Left lung (tissue), 14 donors: Measurements from ENCODE around the gene DEFB113. TPM values are rescaled to one million over a fixed set of nuclear protein-coding genes. Genes with fewer than 3 reads are reported as not detected.

Experiments used
- ATAC-seq: fragments of 200-7000 bp; cut with Tn5 transposase; one replicate; pipeline ENCODE4 v1.9.1; 2020; ENCODE audit warnings: moderate library complexity
- DNase-seq, 4 donors: peaks; one replicate each; pipeline ENCODE4 v3.0.0-alpha.2; 2013 to 2020
- H3K27ac ChIP-seq, 2 donors: fragments of 200-600 bp; sonication (generic) in 1 of 2; one replicate each; pipeline versions ENCODE4 v1.5.0 to v1.8.0; 2020 to 2021
- H3K27me3 ChIP-seq, 2 donors: fragments of 200-600 bp; sonication (generic) in 1 of 2; one replicate each; pipeline versions ENCODE4 v1.5.0 to v1.8.0; 2020 to 2021
- H3K36me3 ChIP-seq, 2 donors: fragments of 200-600 bp; sonication (generic) in 1 of 2; one replicate each; pipeline versions ENCODE4 v1.5.0 to v1.8.0; 2020 to 2021
- H3K4me1 ChIP-seq, 2 donors: fragments of 200-600 bp; one replicate each; pipeline ENCODE4 v1.8.0; 2021
- H3K4me3 ChIP-seq, 2 donors: fragments of 200-600 bp; sonication (generic) in 1 of 2; one replicate each; pipeline versions ENCODE4 v1.5.0 to v1.8.0; 2020 to 2021; ENCODE audit warnings: mild to moderate bottlenecking in 1 of 2
- H3K9me3 ChIP-seq, 2 donors: fragments of 200-600 bp; sonication (generic) in 1 of 2; one replicate each; pipeline versions ENCODE4 v1.5.0 to v1.8.0; 2020 to 2021
- CTCF ChIP-seq, 2 donors: fragments of 200-600 bp; sonication (generic) in 1 of 2; IDR thresholded peaks; one replicate each; pipeline versions ENCODE4 v1.5.0 to v1.8.0; 2021; ENCODE audit warnings: antibody characterized with exemption in 2 of 2
- intact Hi-C, 2 donors: fragments of 100-400 bp; cut with DNase I; formaldehyde crosslinking; loops; one replicate each; pipeline versions ENCODE4 v1.11.2 to v1.14.2; 2022
- long read RNA-seq, 12 donors: library from polyadenylated mRNA in 2 of 12; unstranded in 2 of 12; transcript quantifications; one replicate each; pipeline ENCODE4 v2.0.0 and lab custom pipeline, GENCODE V29; 2019 to 2026
- polyA plus RNA-seq, 6 donors: library from polyadenylated mRNA; unstranded; fragments of 120-200 nt; gene quantifications; one replicate each; pipeline ENCODE4 v1.2.1, GENCODE V29; 2013; ENCODE audit not compliant: insufficient read length in 6 of 6
- total RNA-seq, 2 donors: library from RNA; stranded (reverse); fragmentation: NEBNext Ultra II Directional; extraction: Animal tissue kit (Norgen Biotek cat#: 25700); gene quantifications; one replicate each; pipeline ENCODE4 v1.2.1, GENCODE V29; 2021
- donor health status: DM: no; HTN: yes; CAD: no.
- donor health status: DM: no; HTN: no; CAD: no.

The DEFB113 gene
- total RNA-seq, result not detected
- polyA plus RNA-seq, result not detected
- long read RNA-seq, donor 1, result 0 reads
- long read RNA-seq, donor 2, result 0 reads
- long read RNA-seq, donor 3, result 0 reads
- long read RNA-seq, donor 4, result 0 reads
- long read RNA-seq, donor 5, result 0 reads
- long read RNA-seq, donor 6, result 0 reads
- long read RNA-seq, donor 7, result 0 reads
- long read RNA-seq, donor 8, result 0 reads
- long read RNA-seq, donor 9, result 0 reads
- long read RNA-seq, donor 10, result 0 reads
- long read RNA-seq, donor 11, result 0 reads
- long read RNA-seq, donor 12, result 0 reads

GRCh38 chr6:49969605-49970004 is at the start of gene DEFB113:
Gene DEFB113, minus strand, starts transcription at chr6:49969625. Its CDS starts 0 bp downstream, at chr6:49969625.
- Histone ChIP-seq H3K4me1 (no peaks in the 10 kb centered on the region), H3K4me3 (no peak within 1 kb of the TSS), H3K9me3 (no peaks in the 10 kb centered on the region), H3K27ac (no peak within 1 kb of the TSS), H3K36me3 (no peaks in the 10 kb centered on the region), H3K27me3 (no peaks in the 10 kb centered on the region)
- DNase-seq (no peak), ATAC-seq (no peak)
- TF ChIP-seq CTCF (IDR thresholded peaks at IDR 0.05), result no peak
- intact Hi-C loops, result no loop called here

- ATAC-seq (no peak), DNase-seq (no peak)
- Histone ChIP-seq H3K9me3 (no peaks in the 10 kb centered on the region), H3K27ac (no peak overlapping the region), H3K27me3 (no peaks in the 10 kb centered on the region), H3K4me1 (no peaks in the 10 kb centered on the region), H3K4me3 (no peak overlapping the region), H3K36me3 (no peaks in the 10 kb centered on the region)
- TF ChIP-seq CTCF (IDR thresholded peaks at IDR 0.05), result no peak
- intact Hi-C loops, result no loop called here
Measured at GRCh38 chr6:50007819-50008218, 38.4 kb upstream of the DEFB113 start.

- no peak overlapping the region for H3K4me3 ChIP-seq
- no peaks in the 10 kb centered on the region for H3K27me3 ChIP-seq
- ATAC-seq (no peak), DNase-seq (no peak)
- no peaks in the 10 kb centered on the region for H3K4me1 ChIP-seq
- no peak for TF ChIP-seq CTCF (IDR thresholded peaks at IDR 0.05)
- intact Hi-C loops, result no loop called here
- H3K36me3 ChIP-seq, result no peaks in the 10 kb centered on the region
- no peaks in the 10 kb centered on the region for H3K9me3 ChIP-seq
- H3K27ac ChIP-seq, result no peak overlapping the region
Measured at GRCh38 chr6:50003139-50003538, 33.7 kb upstream of the DEFB113 start.

- intact Hi-C loops, result no loop called here
- no peak for DNase-seq
- H3K4me3 ChIP-seq, result no peak overlapping the region
- no peaks in the 10 kb centered on the region for H3K4me1 ChIP-seq
- H3K9me3 ChIP-seq, result no peaks in the 10 kb centered on the region
- H3K27ac ChIP-seq, result no peak overlapping the region
- no peak for ATAC-seq
- no peaks in the 10 kb centered on the region for H3K36me3 ChIP-seq
- no peak for TF ChIP-seq CTCF (IDR thresholded peaks at IDR 0.05)
- no peaks in the 10 kb centered on the region for H3K27me3 ChIP-seq
Measured at GRCh38 chr6:49995278-49995677, 25.9 kb upstream of the DEFB113 start.

- H3K9me3 ChIP-seq, result no peaks in the 10 kb centered on the region
- intact Hi-C loops, result no loop called here
- ATAC-seq, result no peak
Measured at GRCh38 chr6:49988900-49989299, 19.5 kb upstream of the DEFB113 start.

More at GRCh38 chr6:49988900-49989299, 19.5 kb upstream of the DEFB113 start:
- H3K27ac ChIP-seq, result no peak overlapping the region
- no peak for TF ChIP-seq CTCF (IDR thresholded peaks at IDR 0.05)
- H3K4me3 ChIP-seq, result no peak overlapping the region
- no peaks in the 10 kb centered on the region for H3K36me3 ChIP-seq
- no peaks in the 10 kb centered on the region for H3K27me3 ChIP-seq
- H3K4me1 ChIP-seq, result no peaks in the 10 kb centered on the region
- no peak for DNase-seq
